ENCODE measurements around the gene ISLR. TPM values are rescaled to one million over a fixed set of nuclear protein-coding genes. Genes with fewer than 3 reads are reported as not detected.

The ISLR gene
- total and polyA plus RNA-seq, 4 donors: 2.4 to 4.2 (median 3.5) TPM

DNA sequence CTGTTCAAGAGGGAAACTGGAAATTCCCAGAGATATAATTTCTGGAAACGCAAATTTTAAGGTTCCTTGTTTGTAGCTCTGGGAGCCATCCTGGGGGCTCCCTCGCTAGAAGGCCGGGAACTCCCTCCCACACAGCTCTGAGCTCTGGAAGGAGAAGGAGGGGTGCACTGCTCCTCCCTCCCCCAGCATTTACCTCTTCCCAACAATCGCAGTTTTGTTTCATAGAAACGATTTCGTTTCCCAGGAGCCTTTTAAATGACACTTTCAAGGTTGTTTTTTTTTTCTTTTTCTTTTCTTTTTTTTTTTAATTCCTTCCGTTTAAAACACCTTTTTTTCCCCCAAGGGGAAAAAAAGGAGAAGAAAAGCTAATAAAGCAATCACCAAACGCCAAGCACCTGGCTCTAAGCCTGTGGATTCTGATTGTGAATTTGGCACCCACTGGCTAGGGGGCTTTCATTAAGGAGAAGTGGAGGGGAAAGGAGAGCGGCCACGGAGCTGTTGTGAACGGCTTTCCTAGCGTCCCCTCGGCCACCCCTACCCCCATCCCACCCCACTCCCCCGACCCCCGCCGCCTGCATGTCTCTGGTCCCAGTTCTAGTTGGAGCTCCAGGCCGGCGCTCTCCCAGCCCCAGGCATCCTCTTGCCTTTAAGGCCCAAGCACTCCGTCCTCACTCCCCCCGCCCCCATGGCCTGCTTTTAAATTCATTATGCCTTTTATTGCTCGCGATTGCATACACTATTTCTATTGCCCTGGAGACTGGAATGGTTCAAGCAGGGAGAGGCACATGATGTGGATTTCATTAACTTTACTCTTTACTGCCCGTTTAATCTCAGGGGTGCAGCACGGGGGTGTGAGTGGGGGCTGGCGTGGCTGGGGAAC is 49.0 kb downstream of the ISLR start:
- WGBS: 31% methylated on average over 25 of the region's 25 CpGs
- H3K36me3 ChIP-seq (ENCODE audit: control insufficient read depth in 4 of 4, insufficient read depth in 3 of 4, low read depth in 1 of 4, low read length in 3 of 4): no peaks in the 10 kb centered on the region
- H3K27ac ChIP-seq (ENCODE audit: low read depth in 1 of 2, low read length in 2 of 2): no peak overlapping the region

More for the DNA sequence above, 49.0 kb downstream of the ISLR start:
- Histone ChIP-seq H3K27me3 (ENCODE audit: control insufficient read depth in 4 of 4, insufficient read depth in 4 of 4, low read length in 3 of 4) (peaks cover 0 to 7% (median 2%) of the 10 kb centered on the region in 4 donors), H3K9me3 (ENCODE audit: control insufficient read depth in 4 of 4, low read length in 3 of 4) (no peaks in the 10 kb centered on the region), H3K9ac (ENCODE audit: low read depth in 1 of 2, low read length in 2 of 2) (no peak overlapping the region), H3K4me3 (ENCODE audit: low read depth in 1 of 3, low read length in 3 of 3) (no peak overlapping the region), H3K4me1 (ENCODE audit: control insufficient read depth in 4 of 4, insufficient read depth in 4 of 4, low read length in 3 of 4) (no peaks in the 10 kb centered on the region)
- TF ChIP-seq, protein P1, sequence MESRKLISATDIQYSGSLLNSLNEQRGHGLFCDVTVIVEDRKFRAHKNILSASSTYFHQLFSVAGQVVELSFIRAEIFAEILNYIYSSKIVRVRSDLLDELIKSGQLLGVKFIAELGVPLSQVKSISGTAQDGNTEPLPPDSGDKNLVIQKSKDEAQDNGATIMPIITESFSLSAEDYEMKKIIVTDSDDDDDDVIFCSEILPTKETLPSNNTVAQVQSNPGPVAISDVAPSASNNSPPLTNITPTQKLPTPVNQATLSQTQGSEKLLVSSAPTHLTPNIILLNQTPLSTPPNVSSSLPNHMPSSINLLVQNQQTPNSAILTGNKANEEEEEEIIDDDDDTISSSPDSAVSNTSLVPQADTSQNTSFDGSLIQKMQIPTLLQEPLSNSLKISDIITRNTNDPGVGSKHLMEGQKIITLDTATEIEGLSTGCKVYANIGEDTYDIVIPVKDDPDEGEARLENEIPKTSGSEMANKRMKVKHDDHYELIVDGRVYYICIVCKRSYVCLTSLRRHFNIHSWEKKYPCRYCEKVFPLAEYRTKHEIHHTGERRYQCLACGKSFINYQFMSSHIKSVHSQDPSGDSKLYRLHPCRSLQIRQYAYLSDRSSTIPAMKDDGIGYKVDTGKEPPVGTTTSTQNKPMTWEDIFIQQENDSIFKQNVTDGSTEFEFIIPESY (IDR thresholded peaks at IDR 0.05): no peak
- TF ChIP-seq EGR1 (IDR thresholded peaks at IDR 0.05; ENCODE audit: low read depth in 2 of 2): no peak
- no peak for TF ChIP-seq HNF4A (conservative IDR thresholded peaks at IDR 0.05)
- TF ChIP-seq CTCF (IDR thresholded peaks at IDR 0.05; ENCODE audit: low read depth, low read length, missing input control): no peak
- TF ChIP-seq FOXA2 (IDR thresholded peaks at IDR 0.05): no peak
- no peak for TF ChIP-seq HNF4G (IDR thresholded peaks at IDR 0.05)
- TF ChIP-seq MAX (IDR thresholded peaks at IDR 0.05): no peak
- TF ChIP-seq YY1 (IDR thresholded peaks at IDR 0.05): no peak
- no peak for TF ChIP-seq FOXA1 (IDR thresholded peaks at IDR 0.05)
- TF ChIP-seq ATF3 (IDR thresholded peaks at IDR 0.05): no peak
- TF ChIP-seq JUND (IDR thresholded peaks at IDR 0.05): no peak
- TF ChIP-seq, protein P2, sequence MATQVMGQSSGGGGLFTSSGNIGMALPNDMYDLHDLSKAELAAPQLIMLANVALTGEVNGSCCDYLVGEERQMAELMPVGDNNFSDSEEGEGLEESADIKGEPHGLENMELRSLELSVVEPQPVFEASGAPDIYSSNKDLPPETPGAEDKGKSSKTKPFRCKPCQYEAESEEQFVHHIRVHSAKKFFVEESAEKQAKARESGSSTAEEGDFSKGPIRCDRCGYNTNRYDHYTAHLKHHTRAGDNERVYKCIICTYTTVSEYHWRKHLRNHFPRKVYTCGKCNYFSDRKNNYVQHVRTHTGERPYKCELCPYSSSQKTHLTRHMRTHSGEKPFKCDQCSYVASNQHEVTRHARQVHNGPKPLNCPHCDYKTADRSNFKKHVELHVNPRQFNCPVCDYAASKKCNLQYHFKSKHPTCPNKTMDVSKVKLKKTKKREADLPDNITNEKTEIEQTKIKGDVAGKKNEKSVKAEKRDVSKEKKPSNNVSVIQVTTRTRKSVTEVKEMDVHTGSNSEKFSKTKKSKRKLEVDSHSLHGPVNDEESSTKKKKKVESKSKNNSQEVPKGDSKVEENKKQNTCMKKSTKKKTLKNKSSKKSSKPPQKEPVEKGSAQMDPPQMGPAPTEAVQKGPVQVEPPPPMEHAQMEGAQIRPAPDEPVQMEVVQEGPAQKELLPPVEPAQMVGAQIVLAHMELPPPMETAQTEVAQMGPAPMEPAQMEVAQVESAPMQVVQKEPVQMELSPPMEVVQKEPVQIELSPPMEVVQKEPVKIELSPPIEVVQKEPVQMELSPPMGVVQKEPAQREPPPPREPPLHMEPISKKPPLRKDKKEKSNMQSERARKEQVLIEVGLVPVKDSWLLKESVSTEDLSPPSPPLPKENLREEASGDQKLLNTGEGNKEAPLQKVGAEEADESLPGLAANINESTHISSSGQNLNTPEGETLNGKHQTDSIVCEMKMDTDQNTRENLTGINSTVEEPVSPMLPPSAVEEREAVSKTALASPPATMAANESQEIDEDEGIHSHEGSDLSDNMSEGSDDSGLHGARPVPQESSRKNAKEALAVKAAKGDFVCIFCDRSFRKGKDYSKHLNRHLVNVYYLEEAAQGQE (IDR thresholded peaks at IDR 0.05): no peak
- TF ChIP-seq TAF1 (conservative IDR thresholded peaks at IDR 0.05): no peak
- no peak for DNase-seq (ENCODE audit: low spot score)
